ENCODE results near the gene SMIM41.

SMIM41 gene

DNA sequence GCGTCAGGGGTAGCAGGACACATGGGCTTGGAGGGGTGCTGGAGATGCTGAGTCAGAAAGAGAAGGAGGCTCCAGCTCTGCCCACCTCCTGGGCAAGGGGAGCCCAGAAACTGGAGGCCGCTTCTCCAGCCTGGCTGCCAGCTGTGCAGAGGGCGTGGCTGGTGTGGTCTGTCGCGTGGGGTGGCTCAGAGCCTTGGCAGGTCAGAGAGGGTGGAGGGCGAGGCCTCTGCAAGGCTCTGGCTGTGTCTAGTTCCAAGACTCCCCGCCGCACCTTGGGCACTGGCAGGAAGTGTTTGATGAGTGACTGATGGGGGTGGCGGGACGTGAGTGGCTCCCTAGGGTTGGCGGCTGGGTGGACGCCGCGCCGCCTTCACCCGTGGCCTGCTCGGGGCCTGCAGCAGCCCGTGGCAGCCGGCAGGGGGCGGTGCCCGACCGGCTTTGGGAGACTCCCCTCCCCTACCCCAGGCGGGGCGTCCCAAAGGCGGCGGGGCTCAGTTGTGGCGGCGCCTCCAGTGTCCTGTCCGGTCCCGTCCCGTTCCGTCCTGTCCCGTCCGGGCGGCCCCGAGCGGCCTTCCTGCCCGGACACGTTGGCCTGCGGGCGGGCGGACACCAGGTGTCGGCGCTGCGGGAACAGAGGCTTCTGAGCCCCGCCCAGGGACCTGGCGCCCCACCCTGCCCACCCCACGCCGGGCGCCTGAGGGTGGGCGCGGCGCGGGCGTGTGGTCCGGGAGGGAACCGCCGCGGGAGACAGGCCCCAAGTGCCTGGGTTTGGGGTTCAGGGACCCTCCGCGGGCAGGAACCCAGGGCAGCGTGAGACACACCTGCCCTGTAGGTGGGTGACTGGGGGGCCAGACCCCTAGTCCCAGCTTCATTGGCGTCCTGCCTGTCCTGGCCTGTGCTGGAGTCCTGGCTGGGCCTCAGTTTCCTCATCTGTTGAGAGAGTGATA lies 72.6 kb downstream of the SMIM41 start:
- H3K4me3 ChIP-seq (replicated peaks; ENCODE audit: insufficient read depth, low read length): no peak overlapping the region
- peak; percentile 35 to 38 for DNase-seq (ENCODE audit: low read depth in 1 of 2, low spot score in 1 of 2)

DNA sequence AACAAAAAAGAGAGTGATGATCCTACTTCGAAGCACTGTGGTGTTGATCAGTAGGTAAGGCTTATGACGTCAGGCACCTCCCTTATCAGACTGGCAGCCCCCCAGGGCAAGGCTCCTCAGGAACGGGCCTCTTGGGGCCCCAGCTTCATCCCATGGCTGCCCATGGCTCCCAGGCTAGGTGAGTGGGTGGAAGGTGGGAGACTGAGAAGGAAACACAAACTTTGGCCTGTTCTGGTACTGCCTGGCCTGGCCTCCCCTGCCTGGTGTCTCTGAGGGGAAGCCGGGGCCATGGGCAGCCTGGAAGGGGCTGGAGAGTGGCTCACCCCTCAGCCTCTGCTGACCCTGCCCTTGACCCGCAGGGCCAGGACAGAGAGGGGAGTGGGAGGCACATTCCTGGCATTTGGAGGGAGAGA lies 73.4 kb downstream of the SMIM41 start:
- Histone ChIP-seq H3K27ac (replicated peaks) (no peak overlapping the region), H3K27me3 (ENCODE audit: insufficient read depth, poor library complexity, severe bottlenecking) (peaks cover 2% of the 10 kb centered on the region), H3K4me3 (replicated peaks; ENCODE audit: insufficient read depth, low read length) (no peak overlapping the region)
- TF ChIP-seq GABPA (IDR thresholded peaks at IDR 0.05; ENCODE audit: low read depth): no peak
- TF ChIP-seq POLR2AphosphoS5 (IDR thresholded peaks at IDR 0.05; ENCODE audit: low read depth): no peak
- TF ChIP-seq SPI1 (IDR thresholded peaks at IDR 0.05; ENCODE audit: borderline replicate concordance, low read depth): no peak
- TF ChIP-seq, protein P1, sequence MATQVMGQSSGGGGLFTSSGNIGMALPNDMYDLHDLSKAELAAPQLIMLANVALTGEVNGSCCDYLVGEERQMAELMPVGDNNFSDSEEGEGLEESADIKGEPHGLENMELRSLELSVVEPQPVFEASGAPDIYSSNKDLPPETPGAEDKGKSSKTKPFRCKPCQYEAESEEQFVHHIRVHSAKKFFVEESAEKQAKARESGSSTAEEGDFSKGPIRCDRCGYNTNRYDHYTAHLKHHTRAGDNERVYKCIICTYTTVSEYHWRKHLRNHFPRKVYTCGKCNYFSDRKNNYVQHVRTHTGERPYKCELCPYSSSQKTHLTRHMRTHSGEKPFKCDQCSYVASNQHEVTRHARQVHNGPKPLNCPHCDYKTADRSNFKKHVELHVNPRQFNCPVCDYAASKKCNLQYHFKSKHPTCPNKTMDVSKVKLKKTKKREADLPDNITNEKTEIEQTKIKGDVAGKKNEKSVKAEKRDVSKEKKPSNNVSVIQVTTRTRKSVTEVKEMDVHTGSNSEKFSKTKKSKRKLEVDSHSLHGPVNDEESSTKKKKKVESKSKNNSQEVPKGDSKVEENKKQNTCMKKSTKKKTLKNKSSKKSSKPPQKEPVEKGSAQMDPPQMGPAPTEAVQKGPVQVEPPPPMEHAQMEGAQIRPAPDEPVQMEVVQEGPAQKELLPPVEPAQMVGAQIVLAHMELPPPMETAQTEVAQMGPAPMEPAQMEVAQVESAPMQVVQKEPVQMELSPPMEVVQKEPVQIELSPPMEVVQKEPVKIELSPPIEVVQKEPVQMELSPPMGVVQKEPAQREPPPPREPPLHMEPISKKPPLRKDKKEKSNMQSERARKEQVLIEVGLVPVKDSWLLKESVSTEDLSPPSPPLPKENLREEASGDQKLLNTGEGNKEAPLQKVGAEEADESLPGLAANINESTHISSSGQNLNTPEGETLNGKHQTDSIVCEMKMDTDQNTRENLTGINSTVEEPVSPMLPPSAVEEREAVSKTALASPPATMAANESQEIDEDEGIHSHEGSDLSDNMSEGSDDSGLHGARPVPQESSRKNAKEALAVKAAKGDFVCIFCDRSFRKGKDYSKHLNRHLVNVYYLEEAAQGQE (IDR thresholded peaks at IDR 0.05; ENCODE audit: insufficient replicate concordance, low read depth): no peak
- TF ChIP-seq, protein P2, sequence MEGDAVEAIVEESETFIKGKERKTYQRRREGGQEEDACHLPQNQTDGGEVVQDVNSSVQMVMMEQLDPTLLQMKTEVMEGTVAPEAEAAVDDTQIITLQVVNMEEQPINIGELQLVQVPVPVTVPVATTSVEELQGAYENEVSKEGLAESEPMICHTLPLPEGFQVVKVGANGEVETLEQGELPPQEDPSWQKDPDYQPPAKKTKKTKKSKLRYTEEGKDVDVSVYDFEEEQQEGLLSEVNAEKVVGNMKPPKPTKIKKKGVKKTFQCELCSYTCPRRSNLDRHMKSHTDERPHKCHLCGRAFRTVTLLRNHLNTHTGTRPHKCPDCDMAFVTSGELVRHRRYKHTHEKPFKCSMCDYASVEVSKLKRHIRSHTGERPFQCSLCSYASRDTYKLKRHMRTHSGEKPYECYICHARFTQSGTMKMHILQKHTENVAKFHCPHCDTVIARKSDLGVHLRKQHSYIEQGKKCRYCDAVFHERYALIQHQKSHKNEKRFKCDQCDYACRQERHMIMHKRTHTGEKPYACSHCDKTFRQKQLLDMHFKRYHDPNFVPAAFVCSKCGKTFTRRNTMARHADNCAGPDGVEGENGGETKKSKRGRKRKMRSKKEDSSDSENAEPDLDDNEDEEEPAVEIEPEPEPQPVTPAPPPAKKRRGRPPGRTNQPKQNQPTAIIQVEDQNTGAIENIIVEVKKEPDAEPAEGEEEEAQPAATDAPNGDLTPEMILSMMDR (IDR thresholded peaks at IDR 0.05; ENCODE audit: insufficient read depth, low read length): no peak
- DNase-seq (ENCODE audit: low read depth in 1 of 2, low spot score in 1 of 2): no peak

More for the DNA sequence above, 72.6 kb downstream of the SMIM41 start:
- Histone ChIP-seq H3K27me3 (ENCODE audit: insufficient read depth, poor library complexity, severe bottlenecking) (peaks cover 2% of the 10 kb centered on the region), H3K27ac (replicated peaks) (no peak overlapping the region)
- TF ChIP-seq SPI1 (IDR thresholded peaks at IDR 0.05; ENCODE audit: borderline replicate concordance, low read depth): no peak
- no peak for TF ChIP-seq POLR2AphosphoS5 (IDR thresholded peaks at IDR 0.05; ENCODE audit: low read depth)
- TF ChIP-seq, protein P2 (IDR thresholded peaks at IDR 0.05; ENCODE audit: insufficient read depth, low read length): peak; percentile 61

- TF ChIP-seq POLR2AphosphoS5 (IDR thresholded peaks at IDR 0.05; ENCODE audit: low read depth) (no peak), GABPA (IDR thresholded peaks at IDR 0.05; ENCODE audit: low read depth) (no peak), SPI1 (IDR thresholded peaks at IDR 0.05; ENCODE audit: borderline replicate concordance, low read depth) (no peak)
- TF ChIP-seq, protein P1 (IDR thresholded peaks at IDR 0.05; ENCODE audit: insufficient replicate concordance, low read depth): no peak
- TF ChIP-seq, protein P2 (IDR thresholded peaks at IDR 0.05; ENCODE audit: insufficient read depth, low read length): no peak
- no peak overlapping the region for H3K27ac ChIP-seq (replicated peaks)
- no peak for DNase-seq (ENCODE audit: low read depth in 1 of 2, low spot score in 1 of 2)
- no peak overlapping the region for H3K4me3 ChIP-seq (replicated peaks; ENCODE audit: insufficient read depth, low read length)
- peaks cover 2% of the 10 kb centered on the region for H3K27me3 ChIP-seq (ENCODE audit: insufficient read depth, poor library complexity, severe bottlenecking)
Observed at GRCh38 chr12:52155048-52155868, 75.8 kb downstream of the SMIM41 start.

Data from HL-60 (cell line).